Melanocyte of skin (primary cell): ENCODE data around the gene CBLN1. TPM values are rescaled to one million over a fixed set of nuclear protein-coding genes. Genes with fewer than 3 reads are reported as not detected.

ENCODE experiments used
- total RNA-seq, 2 donors: library from RNA; depleted of rRNA; stranded (reverse); fragments of >200 nt; gene quantifications; 2 replicates each; pipeline ENCODE4 v1.2.3, GENCODE V29; 2012

Gene CBLN1
- not detected for total RNA-seq

GRCh38 chr16:49281480-49281842, at the start of gene CBLN1:
CBLN1 (minus strand) TSS chr16:49281838; CDS start chr16:49281465, 373 bp downstream.

Other genes with a start within 250 kb of the CBLN1 start
- not detected for gene C16orf78, start 92.0 kb upstream of the CBLN1 start, total RNA-seq